SU-DHL-6 (cell line): ENCODE measurements around the gene NEU2.

Experiments used
- H2AFZ ChIP-seq: fragments of 200-600 bp; sonication (generic); 2 replicates; pipeline ENCODE4 v1.6.1; 2014; ENCODE audit warnings: low read depth, mild to moderate bottlenecking, moderate library complexity, mixed read lengths, antibody characterized with exemption, low read length; ENCODE audit not compliant: severe bottlenecking
- H3F3A ChIP-seq: fragments of 200-600 bp; shearing (Covaris generic); 2 replicates; pipeline ENCODE4 v1.6.0; 2016; ENCODE audit warnings: antibody characterized with exemption, mild to moderate bottlenecking; ENCODE audit not compliant: insufficient read depth
- H3K27ac ChIP-seq: fragments of 200-600 bp; sonication (generic); 2 replicates; pipeline ENCODE4 v1.5.1; 2016; ENCODE audit warnings: low read depth, mild to moderate bottlenecking, low read length, moderate library complexity, mixed read lengths
- H3K27me3 ChIP-seq: fragments of 200-600 bp; sonication (generic), shearing (Covaris generic); 2 replicates; pipeline ENCODE4 v1.6.0; 2014; ENCODE audit warnings: mild to moderate bottlenecking, low read length
- H3K36me3 ChIP-seq: fragments of 200-600 bp; sonication (generic); 2 replicates; pipeline ENCODE4 v1.6.1; 2014; ENCODE audit warnings: mild to moderate bottlenecking, low read length, mixed read lengths
- H3K4me2 ChIP-seq: fragments of 300-600, 200-600 bp; shearing (Covaris generic), sonication (generic); 2 replicates; pipeline ENCODE4 v1.6.0; 2014; ENCODE audit warnings: low read length, low read depth, mild to moderate bottlenecking; ENCODE audit not compliant: poor library complexity, severe bottlenecking
- H3K4me3 ChIP-seq: fragments of 200-600 bp; sonication (generic); 2 replicates; pipeline ENCODE4 v1.5.1; 2014; ENCODE audit warnings: antibody characterized with exemption, low read length, mild to moderate bottlenecking, mixed read lengths; ENCODE audit not compliant: insufficient read depth, poor library complexity, severe bottlenecking
- H3K79me2 ChIP-seq: fragments of 200-600 bp; sonication (generic); 2 replicates; pipeline ENCODE4 v1.6.1; 2014; ENCODE audit warnings: mild to moderate bottlenecking, low read length, moderate library complexity; ENCODE audit not compliant: insufficient read depth
- H3K9ac ChIP-seq: fragments of 200-600 bp; sonication (generic); 2 replicates; pipeline ENCODE4 v1.7.0; 2014; ENCODE audit warnings: mild to moderate bottlenecking, low read length
- H3K9me2 ChIP-seq: fragments of 200-600 bp; sonication (generic); replicated peaks from 2 replicates; pipeline ENCODE4 v1.6.1; 2014; ENCODE audit warnings: low read length; ENCODE audit not compliant: insufficient read depth
- H3K9me3 ChIP-seq: fragments of 200-600 bp; sonication (generic); 2 replicates; pipeline ENCODE4 v1.6.1; 2014; ENCODE audit warnings: low read length, mixed read lengths; ENCODE audit not compliant: insufficient read depth
- H4K20me1 ChIP-seq: fragments of 200-600 bp; sonication (generic); 2 replicates; pipeline ENCODE4 v1.6.1; 2014; ENCODE audit warnings: low read depth, mild to moderate bottlenecking, antibody characterized with exemption, low read length, moderate library complexity, mixed read lengths
- CTCF ChIP-seq: fragments of 200-600 bp; sonication (generic); IDR thresholded peaks from one replicate; pipeline ENCODE4 v1.5.1; 2017; ENCODE audit warnings: antibody characterized with exemption, mild to moderate bottlenecking, low read length, moderate library complexity; ENCODE audit not compliant: insufficient read depth, poor library complexity, severe bottlenecking
- EZH2phosphoT487 ChIP-seq: fragments of 200-600 bp; sonication (generic), shearing (Covaris generic); conservative IDR thresholded peaks from 2 replicates; pipeline ENCODE4 v1.6.1; 2018; ENCODE audit warnings: mild to moderate bottlenecking, antibody characterized with exemption, low read length, moderate library complexity, mixed read lengths

The NEU2 gene

GRCh38 chr2:232999354-232999753 is 33.1 kb upstream of the NEU2 start:
- H3K79me2 ChIP-seq: no peaks in the 10 kb centered on the region
- no peak overlapping the region for H3K9ac ChIP-seq
- no peak overlapping the region for H3K4me2 ChIP-seq
- H3K36me3 ChIP-seq: no peaks in the 10 kb centered on the region
- H3K27me3 ChIP-seq: no peaks in the 10 kb centered on the region
- no peak overlapping the region for H3K4me3 ChIP-seq
- no peaks in the 10 kb centered on the region for H4K20me1 ChIP-seq
- H3K27ac ChIP-seq: no peak overlapping the region
- no peaks in the 10 kb centered on the region for H3K9me3 ChIP-seq
- no peaks in the 10 kb centered on the region for H3F3A ChIP-seq
- H2AFZ ChIP-seq: no peak overlapping the region
- TF ChIP-seq EZH2phosphoT487: no peak
- no peak for TF ChIP-seq CTCF
- H3K9me2 ChIP-seq: no peaks in the 10 kb centered on the region

DNA sequence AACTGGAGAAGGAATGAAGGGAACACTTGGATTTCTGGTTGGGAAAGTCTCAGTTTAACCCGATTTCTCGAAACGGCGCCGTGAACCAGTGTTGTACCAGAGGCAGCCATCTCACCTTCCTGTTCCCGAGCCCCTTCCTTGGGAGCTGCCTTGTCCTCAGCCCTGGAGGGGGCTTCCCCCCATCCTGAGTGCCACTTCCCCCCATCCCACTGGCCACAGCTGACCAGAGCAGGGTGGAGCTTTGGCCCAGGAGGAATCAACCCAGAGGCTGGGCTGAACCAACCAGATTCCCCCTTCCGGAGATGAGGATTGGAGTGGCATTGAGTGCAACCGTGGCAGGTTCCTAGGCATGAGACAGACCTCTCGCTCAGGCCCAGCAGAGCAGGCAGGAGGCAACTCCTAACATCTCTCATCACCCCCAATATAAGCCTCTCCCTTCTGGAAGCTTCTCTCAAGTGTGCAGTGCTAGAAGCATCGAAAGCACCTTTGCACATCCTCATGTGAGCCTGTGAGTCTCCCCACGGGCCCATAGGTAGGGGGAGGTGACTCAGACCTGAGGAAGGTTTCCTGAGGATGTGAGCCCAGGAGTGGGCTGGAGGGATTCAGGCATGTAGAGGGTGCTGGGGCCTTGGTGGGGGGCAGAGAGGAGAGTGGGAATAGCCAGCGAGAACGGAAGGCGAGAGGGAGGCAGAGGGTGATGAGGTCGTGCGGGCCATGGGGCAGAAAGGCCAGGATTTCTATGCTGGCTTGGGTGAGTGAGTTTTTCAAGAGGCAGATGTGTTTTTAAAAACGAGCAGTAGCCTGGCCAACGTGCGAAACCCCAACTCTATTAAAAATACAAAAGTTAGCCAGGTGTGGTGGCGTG is 31.4 kb upstream of the NEU2 start:
- H3K9ac ChIP-seq: no peak overlapping the region
- no peaks in the 10 kb centered on the region for H3K27me3 ChIP-seq
- H2AFZ ChIP-seq: no peak overlapping the region
- no peaks in the 10 kb centered on the region for H3K9me3 ChIP-seq
- no peaks in the 10 kb centered on the region for H4K20me1 ChIP-seq
- H3K9me2 ChIP-seq: no peaks in the 10 kb centered on the region
- no peak overlapping the region for H3K4me2 ChIP-seq
- no peak overlapping the region for H3K27ac ChIP-seq
- H3K79me2 ChIP-seq: no peaks in the 10 kb centered on the region
- H3F3A ChIP-seq: no peaks in the 10 kb centered on the region
- no peak overlapping the region for H3K4me3 ChIP-seq
- no peaks in the 10 kb centered on the region for H3K36me3 ChIP-seq
- TF ChIP-seq EZH2phosphoT487 (no peak), CTCF (no peak)

DNA sequence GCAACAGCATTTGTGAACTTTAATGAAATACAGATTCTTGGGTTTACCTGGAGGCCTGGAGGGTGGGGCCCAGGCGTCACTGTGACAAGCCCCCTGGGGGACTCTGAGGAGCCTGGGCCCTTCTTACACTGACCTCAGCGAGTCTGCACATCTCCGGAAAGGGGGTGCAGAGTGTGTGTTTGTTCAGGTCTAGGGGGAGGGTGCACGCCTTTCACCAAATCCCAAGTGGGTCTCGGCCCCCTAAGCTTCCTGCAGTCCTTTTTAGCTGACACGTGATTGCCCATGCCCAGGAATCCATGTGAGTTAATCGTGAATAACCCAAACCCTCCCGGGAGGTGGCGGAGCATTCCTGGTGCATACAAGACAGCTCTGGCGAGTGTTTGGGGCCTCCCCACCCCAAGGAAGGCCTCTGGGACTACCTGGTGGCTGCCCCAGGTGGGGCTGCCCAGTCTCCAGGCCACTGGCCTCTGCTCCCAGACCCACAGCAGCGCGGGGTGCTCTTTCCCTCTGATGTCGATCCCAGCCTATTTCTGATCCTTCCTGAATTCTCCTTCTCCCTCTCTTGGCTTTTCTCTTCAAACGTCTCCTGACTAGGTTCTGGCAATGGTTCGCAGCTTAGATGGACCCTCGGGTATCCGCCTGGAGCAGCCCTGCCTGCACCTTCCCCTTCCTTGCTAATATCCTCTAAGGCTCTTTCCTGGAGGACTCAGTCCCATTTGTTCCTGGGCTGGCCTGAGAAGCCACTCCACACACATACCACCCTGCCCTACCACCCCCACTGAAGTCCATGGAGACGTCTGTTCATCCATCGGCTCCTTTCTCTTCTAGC is 29.4 kb upstream of the NEU2 start:
- Histone ChIP-seq H3K27ac (no peak overlapping the region), H3K27me3 (no peaks in the 10 kb centered on the region), H2AFZ (no peak overlapping the region), H3K4me2 (no peak overlapping the region), H3F3A (no peaks in the 10 kb centered on the region), H4K20me1 (no peaks in the 10 kb centered on the region), H3K9me3 (no peaks in the 10 kb centered on the region), H3K4me3 (no peak overlapping the region), H3K9ac (no peak overlapping the region), H3K36me3 (no peaks in the 10 kb centered on the region), H3K79me2 (no peaks in the 10 kb centered on the region), H3K9me2 (no peaks in the 10 kb centered on the region)
- no peak for TF ChIP-seq CTCF
- TF ChIP-seq EZH2phosphoT487: no peak
